AG10803 (cell line): ENCODE results near the gene ADSS1.

Experiments
- DNase-seq: peaks from one replicate; pipeline ENCODE4 v3.0.0; 2010; ENCODE audit warnings: low read depth
- H3K4me3 ChIP-seq: 2 replicates; pipeline ENCODE4 v1.5.1; 2011; ENCODE audit warnings: mild to moderate bottlenecking, low read length, control low read depth
- TF ChIP-seq, protein P1 (sequence below): conservative IDR thresholded peaks from 2 replicates; pipeline ENCODE4 v1.5.1; 2011; ENCODE audit warnings: mild to moderate bottlenecking, low read length, control low read depth, inconsistent platforms

The ADSS1 gene

GRCh38 chr14:104751539-104752422 lies 27.8 kb downstream of the ADSS1 start:
- DNase-seq: no peak
- peak overlapping the region; percentile 63 for H3K4me3 ChIP-seq
- TF ChIP-seq, protein P1, sequence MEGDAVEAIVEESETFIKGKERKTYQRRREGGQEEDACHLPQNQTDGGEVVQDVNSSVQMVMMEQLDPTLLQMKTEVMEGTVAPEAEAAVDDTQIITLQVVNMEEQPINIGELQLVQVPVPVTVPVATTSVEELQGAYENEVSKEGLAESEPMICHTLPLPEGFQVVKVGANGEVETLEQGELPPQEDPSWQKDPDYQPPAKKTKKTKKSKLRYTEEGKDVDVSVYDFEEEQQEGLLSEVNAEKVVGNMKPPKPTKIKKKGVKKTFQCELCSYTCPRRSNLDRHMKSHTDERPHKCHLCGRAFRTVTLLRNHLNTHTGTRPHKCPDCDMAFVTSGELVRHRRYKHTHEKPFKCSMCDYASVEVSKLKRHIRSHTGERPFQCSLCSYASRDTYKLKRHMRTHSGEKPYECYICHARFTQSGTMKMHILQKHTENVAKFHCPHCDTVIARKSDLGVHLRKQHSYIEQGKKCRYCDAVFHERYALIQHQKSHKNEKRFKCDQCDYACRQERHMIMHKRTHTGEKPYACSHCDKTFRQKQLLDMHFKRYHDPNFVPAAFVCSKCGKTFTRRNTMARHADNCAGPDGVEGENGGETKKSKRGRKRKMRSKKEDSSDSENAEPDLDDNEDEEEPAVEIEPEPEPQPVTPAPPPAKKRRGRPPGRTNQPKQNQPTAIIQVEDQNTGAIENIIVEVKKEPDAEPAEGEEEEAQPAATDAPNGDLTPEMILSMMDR: no peak

DNA sequence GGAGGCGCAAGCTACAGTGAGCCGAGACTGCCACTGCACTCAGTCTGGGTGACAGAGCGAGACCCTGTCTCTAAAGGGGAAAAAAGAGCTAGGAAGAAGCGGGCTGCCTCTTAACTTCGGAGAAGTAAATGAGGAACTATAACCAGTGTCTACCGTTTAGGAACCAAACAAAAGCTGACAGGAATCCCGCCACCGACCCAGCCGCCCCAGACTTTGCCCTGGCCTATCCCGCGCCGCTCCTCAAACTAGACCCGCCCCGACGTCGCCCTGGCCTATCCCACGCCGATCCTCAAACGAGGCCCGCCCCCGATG lies 28.4 kb downstream of the ADSS1 start:
- H3K4me3 ChIP-seq: peak overlapping the region; percentile 63
- no peak for DNase-seq
- TF ChIP-seq, protein P1: no peak

DNA sequence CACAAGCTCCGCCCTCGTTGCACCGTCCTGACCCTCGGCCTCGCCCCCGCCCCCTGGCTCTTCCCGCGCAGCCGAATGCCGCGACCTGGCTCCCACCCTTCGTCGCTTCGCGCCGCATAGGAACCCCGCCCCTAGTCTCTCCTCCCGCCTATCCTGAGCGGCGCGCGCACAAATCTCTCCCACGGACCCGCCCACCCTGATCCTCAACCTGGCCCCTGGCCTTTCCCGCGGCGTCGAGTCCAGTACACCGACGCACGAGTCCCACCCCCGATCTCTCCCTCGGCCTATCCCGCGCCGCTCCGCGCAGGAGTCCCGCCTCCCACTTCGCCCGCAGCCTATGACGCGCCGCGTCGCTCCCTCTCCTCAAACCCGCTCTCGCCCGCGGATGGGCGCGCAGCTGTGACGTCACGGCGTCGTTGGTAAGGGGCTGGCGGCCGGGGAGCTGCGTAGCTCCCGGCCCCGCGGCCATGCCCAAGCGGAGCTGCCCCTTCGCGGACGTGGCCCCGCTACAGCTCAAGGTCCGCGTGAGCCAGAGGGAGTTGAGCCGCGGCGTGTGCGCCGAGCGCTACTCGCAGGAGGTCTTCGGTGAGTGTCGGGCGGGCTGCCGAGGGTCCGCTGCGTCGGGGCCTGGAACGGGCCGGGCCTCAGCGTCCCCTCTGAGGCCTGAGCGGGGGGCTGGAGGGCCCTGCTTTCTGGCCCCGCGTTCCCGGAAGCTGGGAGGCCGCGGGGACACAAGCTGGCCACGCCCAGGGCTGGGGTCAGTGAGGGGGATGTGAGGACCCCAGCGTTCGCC lies 28.9 kb downstream of the ADSS1 start, which contains the start of gene SIVA1:
SIVA1 (plus strand) TSS at position 413 of the 793 bp plus-strand sequence; CDS start at position 468, 55 bp downstream.
- peak; percentile 99 for DNase-seq
- TF ChIP-seq, protein P1: no peak
- H3K4me3 ChIP-seq: peak within 1 kb of the TSS; percentile 88

GRCh38 chr14:104753528-104754212 lies 29.6 kb downstream of the ADSS1 start:
- DNase-seq: no peak
- TF ChIP-seq, protein P1: no peak
- peak overlapping the region; percentile 88 for H3K4me3 ChIP-seq

- TF ChIP-seq, protein P1: no peak
- peak overlapping the region; percentile 88 for H3K4me3 ChIP-seq
- DNase-seq: no peak
Observed at GRCh38 chr14:104754213-104754851, 30.3 kb downstream of the ADSS1 start.

DNA sequence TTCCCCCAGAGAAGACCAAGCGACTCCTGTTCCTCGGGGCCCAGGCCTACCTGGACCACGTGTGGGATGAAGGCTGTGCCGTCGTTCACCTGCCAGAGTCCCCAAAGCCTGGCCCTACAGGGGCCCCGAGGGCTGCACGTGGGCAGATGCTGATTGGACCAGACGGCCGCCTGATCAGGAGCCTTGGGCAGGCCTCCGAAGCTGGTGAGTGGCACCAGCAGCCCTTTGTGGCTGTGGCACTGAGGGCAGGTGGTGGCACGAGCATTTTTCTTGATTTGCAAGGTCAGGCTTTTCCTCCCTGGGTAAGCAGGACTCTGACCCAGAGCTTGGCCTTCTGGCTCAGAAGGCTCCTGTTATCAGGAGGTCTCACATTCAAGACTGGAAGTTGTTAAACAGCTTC lies 31.6 kb downstream of the ADSS1 start:
- H3K4me3 ChIP-seq: no peak overlapping the region
- TF ChIP-seq, protein P1: no peak

More for the DNA sequence above, 31.6 kb downstream of the ADSS1 start:
- DNase-seq: no peak
